Parathyroid adenoma (tissue), 2 donors: ENCODE results near the gene SLC1A3.

Source experiments
- H2AFZ ChIP-seq: fragments of 300-600 bp; sonication (generic); one replicate; pipeline ENCODE4 v1.7.0; 2017; ENCODE audit warnings: antibody characterized with exemption, mild to moderate bottlenecking
- H3K27ac ChIP-seq: fragments of 300-600 bp; sonication (generic); one replicate; pipeline ENCODE4 v1.7.0; 2017
- H3K27me3 ChIP-seq: fragments of 300-600 bp; sonication (generic); one replicate; pipeline ENCODE4 v1.7.0; 2017; ENCODE audit warnings: low read length; ENCODE audit not compliant: control insufficient read depth, insufficient read depth
- H3K36me3 ChIP-seq: fragments of 300-600 bp; sonication (generic); one replicate; pipeline ENCODE4 v1.7.0; 2017; ENCODE audit warnings: low read length; ENCODE audit not compliant: control insufficient read depth, insufficient read depth
- H3K4me1 ChIP-seq: fragments of 300-600 bp; sonication (generic); one replicate; pipeline ENCODE4 v1.7.0; 2017; ENCODE audit warnings: control low read depth
- H3K4me2 ChIP-seq: fragments of 300-600 bp; sonication (generic); one replicate; pipeline ENCODE4 v1.7.0; 2017; ENCODE audit warnings: low read length
- H3K4me3 ChIP-seq: fragments of 300-600 bp; sonication (generic); one replicate; pipeline ENCODE4 v1.7.0; 2017; ENCODE audit warnings: low read depth, low read length
- H3K79me2 ChIP-seq: fragments of 300-600 bp; sonication (generic); one replicate; pipeline ENCODE4 v1.7.0; 2017; ENCODE audit warnings: control low read depth
- H3K9ac ChIP-seq: fragments of 300-600 bp; sonication (generic); one replicate; pipeline ENCODE4 v1.7.0; 2017; ENCODE audit warnings: mild to moderate bottlenecking
- H3K9me3 ChIP-seq: fragments of 300-600 bp; sonication (generic); one replicate; pipeline ENCODE4 v1.7.0; 2017; ENCODE audit warnings: low read length; ENCODE audit not compliant: control insufficient read depth
- CTCF ChIP-seq: fragments of 300-600 bp; sonication (generic); IDR thresholded peaks from one replicate; pipeline ENCODE4 v1.7.0; 2017; ENCODE audit warnings: antibody characterized with exemption, mild to moderate bottlenecking
- donor health status: primary hyperparathyroidism.

The SLC1A3 gene

GRCh38 chr5:36623832-36624231 lies 17.4 kb downstream of the SLC1A3 start:
- no peak for TF ChIP-seq CTCF
- Histone ChIP-seq H3K27me3 (no peaks in the 10 kb centered on the region), H3K4me1 (no peaks in the 10 kb centered on the region), H3K9ac (no peak overlapping the region), H3K27ac (no peak overlapping the region), H3K9me3 (no peaks in the 10 kb centered on the region), H3K79me2 (no peaks in the 10 kb centered on the region), H3K4me2 (no peak overlapping the region), H2AFZ (no peak overlapping the region), H3K36me3 (no peaks in the 10 kb centered on the region), H3K4me3 (no peak overlapping the region)

- Histone ChIP-seq H3K4me1 (no peaks in the 10 kb centered on the region), H3K27ac (no peak overlapping the region), H3K9me3 (no peaks in the 10 kb centered on the region), H3K36me3 (no peaks in the 10 kb centered on the region), H3K4me3 (no peak overlapping the region), H3K79me2 (no peaks in the 10 kb centered on the region), H3K27me3 (no peaks in the 10 kb centered on the region), H3K4me2 (no peak overlapping the region), H2AFZ (no peak overlapping the region), H3K9ac (no peak overlapping the region)
- TF ChIP-seq CTCF, result no peak
Observed at GRCh38 chr5:36624277-36624676, 17.9 kb downstream of the SLC1A3 start.

- Histone ChIP-seq H3K79me2 (no peaks in the 10 kb centered on the region), H3K27me3 (no peaks in the 10 kb centered on the region), H3K27ac (no peak overlapping the region), H2AFZ (no peak overlapping the region), H3K36me3 (no peaks in the 10 kb centered on the region), H3K4me2 (no peak overlapping the region), H3K9me3 (no peaks in the 10 kb centered on the region), H3K4me1 (no peaks in the 10 kb centered on the region), H3K9ac (no peak overlapping the region), H3K4me3 (no peak overlapping the region)
- no peak for TF ChIP-seq CTCF
Observed at GRCh38 chr5:36628695-36629094, 22.3 kb downstream of the SLC1A3 start.

GRCh38 chr5:36629729-36630128 lies 23.3 kb downstream of the SLC1A3 start:
- Histone ChIP-seq H3K27me3 (no peaks in the 10 kb centered on the region), H3K79me2 (no peaks in the 10 kb centered on the region), H3K9me3 (no peaks in the 10 kb centered on the region), H3K4me3 (no peak overlapping the region), H3K36me3 (no peaks in the 10 kb centered on the region), H3K4me1 (no peaks in the 10 kb centered on the region), H3K4me2 (no peak overlapping the region), H2AFZ (no peak overlapping the region), H3K9ac (no peak overlapping the region), H3K27ac (no peak overlapping the region)
- TF ChIP-seq CTCF, result no peak

- no peak overlapping the region for H3K27ac ChIP-seq
- no peaks in the 10 kb centered on the region for H3K79me2 ChIP-seq
- H3K9me3 ChIP-seq, result no peaks in the 10 kb centered on the region
- no peak overlapping the region for H3K4me2 ChIP-seq
- H3K9ac ChIP-seq, result no peak overlapping the region
- TF ChIP-seq CTCF, result no peak
- H3K4me1 ChIP-seq, result no peaks in the 10 kb centered on the region
- no peaks in the 10 kb centered on the region for H3K27me3 ChIP-seq
- no peak overlapping the region for H2AFZ ChIP-seq
- H3K36me3 ChIP-seq, result no peaks in the 10 kb centered on the region
- H3K4me3 ChIP-seq, result no peak overlapping the region
Observed at GRCh38 chr5:36630201-36631145, 24.1 kb downstream of the SLC1A3 start.
